IPS-18a (cell line): ENCODE results near the gene ABCG4.
"Not testable (repeated sequence)": the region's sequence is repeated elsewhere in the genome, so short reads cannot be mapped to it uniquely, and the experiment has no call there.

ENCODE experiments used
- H3K27ac ChIP-seq: one replicate; pipeline ENCODE4 v1.5.1; 2013; ENCODE audit warnings: low read length
- H3K27me3 ChIP-seq: one replicate; pipeline ENCODE4 v1.6.1; 2013; ENCODE audit warnings: mild to moderate bottlenecking, low read length; ENCODE audit not compliant: control insufficient read depth, insufficient read depth
- H3K36me3 ChIP-seq: one replicate; pipeline ENCODE4 v1.6.1; 2013; ENCODE audit warnings: low read depth, low read length; ENCODE audit not compliant: control insufficient read depth
- H3K4me1 ChIP-seq: one replicate; pipeline ENCODE4 v1.6.1; 2013; ENCODE audit warnings: low read depth, low read length; ENCODE audit not compliant: control insufficient read depth
- H3K4me3 ChIP-seq: one replicate; pipeline ENCODE4 v1.5.1; 2013; ENCODE audit warnings: low read length
- H3K9ac ChIP-seq: one replicate; pipeline ENCODE4 v1.6.1; 2013; ENCODE audit warnings: mild to moderate bottlenecking, low read length, moderate library complexity
- H3K9me3 ChIP-seq: one replicate; pipeline ENCODE4 v1.6.1; 2013; ENCODE audit warnings: low read depth, low read length; ENCODE audit not compliant: control insufficient read depth

ABCG4 gene

GRCh38 chr11:119157063-119157462 lies 8.2 kb downstream of the ABCG4 start:
- Histone ChIP-seq H3K4me1 (no peaks in the 10 kb centered on the region), H3K9ac (no peak overlapping the region), H3K36me3 (no peaks in the 10 kb centered on the region), H3K9me3 (no peaks in the 10 kb centered on the region), H3K27ac (no peak overlapping the region), H3K27me3 (no peaks in the 10 kb centered on the region), H3K4me3 (no peak overlapping the region)

GRCh38 chr11:119158467-119158866 lies 9.6 kb downstream of the ABCG4 start:
- no peaks in the 10 kb centered on the region for H3K4me1 ChIP-seq
- H3K4me3 ChIP-seq, result no peak overlapping the region
- H3K9ac ChIP-seq, result no peak overlapping the region
- H3K36me3 ChIP-seq, result no peaks in the 10 kb centered on the region
- no peak overlapping the region for H3K27ac ChIP-seq
- no peaks in the 10 kb centered on the region for H3K27me3 ChIP-seq
- H3K9me3 ChIP-seq, result no peaks in the 10 kb centered on the region

- Histone ChIP-seq H3K27me3 (no peaks in the 10 kb centered on the region), H3K36me3 (no peaks in the 10 kb centered on the region), H3K9ac (no peak overlapping the region), H3K27ac (no peak overlapping the region), H3K9me3 (no peaks in the 10 kb centered on the region), H3K4me3 (no peak overlapping the region), H3K4me1 (no peaks in the 10 kb centered on the region)
These were observed 11.3 kb downstream of the ABCG4 start for GRCh38 chr11:119160151-119160550.

GRCh38 chr11:119161871-119162270 lies 13.0 kb downstream of the ABCG4 start:
- H3K36me3 ChIP-seq, result no peaks in the 10 kb centered on the region
- no peaks in the 10 kb centered on the region for H3K27me3 ChIP-seq
- H3K9me3 ChIP-seq, result no peaks in the 10 kb centered on the region
- H3K27ac ChIP-seq, result no peak overlapping the region
- no peak overlapping the region for H3K4me3 ChIP-seq
- peaks cover 6% of the 10 kb centered on the region for H3K4me1 ChIP-seq
- no peak overlapping the region for H3K9ac ChIP-seq

GRCh38 chr11:119166368-119167076 lies 17.7 kb downstream of the ABCG4 start:
- peaks cover 7% of the 10 kb centered on the region for H3K4me1 ChIP-seq
- H3K9me3 ChIP-seq, result no peaks in the 10 kb centered on the region
- H3K36me3 ChIP-seq, result no peaks in the 10 kb centered on the region
- H3K27me3 ChIP-seq, result no peaks in the 10 kb centered on the region
- no peak overlapping the region for H3K4me3 ChIP-seq
- H3K9ac ChIP-seq, result no peak overlapping the region
- H3K27ac ChIP-seq, result no peak overlapping the region

- H3K36me3 ChIP-seq, H3K27me3 ChIP-seq, H3K27ac ChIP-seq, H3K9me3 ChIP-seq, H3K4me1 ChIP-seq, H3K4me3 ChIP-seq, H3K9ac ChIP-seq: not testable (repeated sequence)
These were observed 18.2 kb downstream of the ABCG4 start for GRCh38 chr11:119167077-119167458.

- H3K9ac ChIP-seq, result no peak overlapping the region
- H3K4me1 ChIP-seq, result peaks cover 7% of the 10 kb centered on the region
- no peaks in the 10 kb centered on the region for H3K9me3 ChIP-seq
- H3K27ac ChIP-seq, result no peak overlapping the region
- no peak overlapping the region for H3K4me3 ChIP-seq
- no peaks in the 10 kb centered on the region for H3K36me3 ChIP-seq
- H3K27me3 ChIP-seq, result no peaks in the 10 kb centered on the region
These were observed 19.1 kb downstream of the ABCG4 start for GRCh38 chr11:119167933-119168332.

- Histone ChIP-seq H3K36me3 (no peaks in the 10 kb centered on the region), H3K27me3 (no peaks in the 10 kb centered on the region), H3K9me3 (no peaks in the 10 kb centered on the region), H3K9ac (peak within 1 kb of the TSS; percentile 82), H3K4me1 (peaks cover 7% of the 10 kb centered on the region), H3K27ac (peak within 1 kb of the TSS; percentile 70), H3K4me3 (peak within 1 kb of the TSS; percentile 68)
These were observed 19.8 kb downstream of the ABCG4 start, which contains the start of gene NLRX1 for GRCh38 chr11:119168471-119169281. Gene NLRX1 (plus strand): TSS chr11:119168725. CDS start chr11:119171404, 2,679 bp downstream.

- H3K27ac ChIP-seq, result peak overlapping the region; percentile 70
- H3K9me3 ChIP-seq, result no peaks in the 10 kb centered on the region
- H3K4me3 ChIP-seq, result peak overlapping the region; percentile 68
- H3K9ac ChIP-seq, result peak overlapping the region; percentile 82
- H3K4me1 ChIP-seq, result peaks cover 7% of the 10 kb centered on the region
- peaks cover 3% of the 10 kb centered on the region for H3K36me3 ChIP-seq
- H3K27me3 ChIP-seq, result no peaks in the 10 kb centered on the region
These were observed 20.4 kb downstream of the ABCG4 start for GRCh38 chr11:119169282-119169719.

- Histone ChIP-seq H3K27ac (no peak overlapping the region), H3K27me3 (no peaks in the 10 kb centered on the region), H3K36me3 (peaks cover 10% of the 10 kb centered on the region), H3K4me3 (no peak overlapping the region), H3K4me1 (no peaks in the 10 kb centered on the region), H3K9ac (no peak overlapping the region), H3K9me3 (no peaks in the 10 kb centered on the region)
These were observed 23.7 kb downstream of the ABCG4 start for GRCh38 chr11:119172513-119172912.

- no peaks in the 10 kb centered on the region for H3K9me3 ChIP-seq
- H3K4me3 ChIP-seq, result no peak overlapping the region
- peaks cover 10% of the 10 kb centered on the region for H3K36me3 ChIP-seq
- H3K27me3 ChIP-seq, result no peaks in the 10 kb centered on the region
- H3K9ac ChIP-seq, result no peak overlapping the region
- no peaks in the 10 kb centered on the region for H3K4me1 ChIP-seq
- no peak overlapping the region for H3K27ac ChIP-seq
These were observed 24.6 kb downstream of the ABCG4 start for GRCh38 chr11:119173453-119173852.
